Prostate gland (tissue), 2 donors: ENCODE measurements around the gene PDK4.

ENCODE experiments used
- POLR2A ChIP-seq: fragments of 450-650 bp; IDR thresholded peaks from one replicate; pipeline ENCODE4 v1.6.1; 2016; ENCODE audit warnings: antibody characterized with exemption, mild to moderate bottlenecking
- POLR2AphosphoS5 ChIP-seq: sonication (generic); formaldehyde crosslinking; IDR thresholded peaks from one replicate; pipeline ENCODE4 v1.6.1; 2017; ENCODE audit warnings: antibody characterized with exemption
- TF ChIP-seq, protein P1 (sequence below), 4 experiments: fragments of 200-600 bp in 2 of 4; fragments of 450-650 bp in 2 of 4; sonication (generic) in 2 of 4; IDR thresholded peaks; 1 replicate in 3 of 4; 2 replicates in 1 of 4; pipeline ENCODE4 v1.5.1; 2016 to 2019; ENCODE audit warnings: antibody characterized with exemption in 4 of 4, mild to moderate bottlenecking in 2 of 4, moderate library complexity in 2 of 4

DNA sequence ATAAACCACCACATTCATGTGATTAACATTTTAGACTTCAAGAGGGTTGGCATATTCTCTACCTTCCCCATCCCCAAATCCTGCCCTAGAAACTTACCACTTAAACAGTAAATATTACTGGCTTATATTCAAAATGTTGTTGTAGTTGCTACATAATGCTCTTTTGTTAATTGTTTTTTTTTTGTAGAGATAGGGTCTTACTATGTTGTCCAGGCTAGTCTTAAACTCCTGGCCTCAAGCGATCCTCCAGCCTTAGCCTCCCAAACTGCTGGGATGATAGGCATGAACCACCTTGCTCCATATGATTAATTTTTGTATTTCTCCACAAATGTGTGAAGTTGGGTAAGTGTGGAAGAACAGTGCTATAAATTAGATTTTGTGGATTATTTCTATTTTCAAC is 6.5 kb downstream of the PDK4 start:
- TF ChIP-seq, protein P1, sequence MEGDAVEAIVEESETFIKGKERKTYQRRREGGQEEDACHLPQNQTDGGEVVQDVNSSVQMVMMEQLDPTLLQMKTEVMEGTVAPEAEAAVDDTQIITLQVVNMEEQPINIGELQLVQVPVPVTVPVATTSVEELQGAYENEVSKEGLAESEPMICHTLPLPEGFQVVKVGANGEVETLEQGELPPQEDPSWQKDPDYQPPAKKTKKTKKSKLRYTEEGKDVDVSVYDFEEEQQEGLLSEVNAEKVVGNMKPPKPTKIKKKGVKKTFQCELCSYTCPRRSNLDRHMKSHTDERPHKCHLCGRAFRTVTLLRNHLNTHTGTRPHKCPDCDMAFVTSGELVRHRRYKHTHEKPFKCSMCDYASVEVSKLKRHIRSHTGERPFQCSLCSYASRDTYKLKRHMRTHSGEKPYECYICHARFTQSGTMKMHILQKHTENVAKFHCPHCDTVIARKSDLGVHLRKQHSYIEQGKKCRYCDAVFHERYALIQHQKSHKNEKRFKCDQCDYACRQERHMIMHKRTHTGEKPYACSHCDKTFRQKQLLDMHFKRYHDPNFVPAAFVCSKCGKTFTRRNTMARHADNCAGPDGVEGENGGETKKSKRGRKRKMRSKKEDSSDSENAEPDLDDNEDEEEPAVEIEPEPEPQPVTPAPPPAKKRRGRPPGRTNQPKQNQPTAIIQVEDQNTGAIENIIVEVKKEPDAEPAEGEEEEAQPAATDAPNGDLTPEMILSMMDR (IDR thresholded peaks at IDR 0.05), result no peak
- TF ChIP-seq POLR2AphosphoS5, result no peak
- TF ChIP-seq POLR2A, result no peak
